IMR-90 (cell line): ENCODE measurements around the gene ANGPT4.

ENCODE experiments used
- BHLHE40 ChIP-seq: fragments of 150-350 bp; IDR thresholded peaks from 2 replicates; pipeline ENCODE4 v1.6.1; 2016; ENCODE audit warnings: mild to moderate bottlenecking, low read depth, low read length
- CEBPB ChIP-seq: IDR thresholded peaks from 2 replicates; pipeline ENCODE4 v1.6.1; 2012; ENCODE audit warnings: low read depth, low read length, improper control_type of control experiment
- FOS ChIP-seq: fragments of 150-350 bp; IDR thresholded peaks from 2 replicates; pipeline ENCODE4 v1.6.1; 2016; ENCODE audit warnings: low read depth, low read length
- MAFK ChIP-seq: IDR thresholded peaks from 2 replicates; pipeline ENCODE4 v1.6.1; 2012; ENCODE audit warnings: low read depth, low read length, improper control_type of control experiment
- MAZ ChIP-seq: IDR thresholded peaks from 2 replicates; pipeline ENCODE4 v1.6.1; 2012; ENCODE audit warnings: low read depth, mild to moderate bottlenecking, low read length, improper control_type of control experiment, moderate library complexity, borderline replicate concordance
- MXI1 ChIP-seq: IDR thresholded peaks from 2 replicates; pipeline ENCODE4 v1.6.1; 2012; ENCODE audit warnings: low read depth, mild to moderate bottlenecking, low read length, moderate library complexity, borderline replicate concordance
- POLR2A ChIP-seq: IDR thresholded peaks from 2 replicates; pipeline ENCODE4 v1.6.1; 2012; ENCODE audit warnings: mild to moderate bottlenecking, low read depth, low read length
- RAD21 ChIP-seq: IDR thresholded peaks from 2 replicates; pipeline ENCODE4 v1.6.1; 2012; ENCODE audit warnings: low read length, improper control_type of control experiment
- RCOR1 ChIP-seq: IDR thresholded peaks from 2 replicates; pipeline ENCODE4 v1.6.1; 2012; ENCODE audit warnings: mild to moderate bottlenecking, low read length, improper control_type of control experiment; ENCODE audit not compliant: insufficient replicate concordance
- RFX5 ChIP-seq: IDR thresholded peaks from 2 replicates; pipeline ENCODE4 v1.8.0; 2012; ENCODE audit warnings: low read depth, mild to moderate bottlenecking, low read length, moderate library complexity
- SMC3 ChIP-seq: fragments of 150-350 bp; IDR thresholded peaks from 2 replicates; pipeline ENCODE4 v1.6.1; 2016; ENCODE audit warnings: low read depth, mild to moderate bottlenecking, antibody characterized with exemption, low read length, moderate library complexity
- TF ChIP-seq, protein P1 (sequence below): conservative IDR thresholded peaks from 2 replicates; pipeline ENCODE4 v1.5.1; 2012; ENCODE audit warnings: mild to moderate bottlenecking, low read depth, low read length, improper control_type of control experiment
- TF ChIP-seq, protein P2 (sequence below): fragments of 150-350 bp; IDR thresholded peaks from 2 replicates; pipeline ENCODE4 v1.6.1; 2016; ENCODE audit warnings: low read depth, mild to moderate bottlenecking, low read length, moderate library complexity, borderline replicate concordance
- TF ChIP-seq, protein P3 (sequence below): fragments of 150-350 bp; IDR thresholded peaks from 2 replicates; pipeline ENCODE4 v1.6.1; 2017; ENCODE audit warnings: mild to moderate bottlenecking, antibody characterized with exemption, low read length, low read depth

DNA sequence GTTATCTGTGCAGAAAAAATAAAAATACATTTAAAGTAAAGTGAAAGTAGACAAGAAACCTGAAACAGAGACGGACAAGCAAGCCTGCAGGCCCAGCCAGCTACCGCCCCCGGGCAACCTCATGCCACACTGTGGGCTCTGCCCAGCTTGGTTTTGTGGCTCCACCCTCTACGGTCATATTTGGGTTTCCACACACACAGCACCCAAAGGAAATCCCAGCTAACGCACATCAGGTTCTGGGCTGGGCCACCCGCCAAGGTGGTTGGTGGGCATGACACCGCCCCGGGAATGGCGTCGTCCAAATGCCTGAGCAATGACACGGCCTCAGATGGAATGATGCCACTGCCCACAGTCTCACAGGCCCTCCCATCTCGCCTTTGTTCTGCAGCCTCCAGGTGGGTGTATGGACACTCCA, 59.8 kb downstream of the ANGPT4 start:
- no peak for TF ChIP-seq POLR2A
- TF ChIP-seq, protein P1, sequence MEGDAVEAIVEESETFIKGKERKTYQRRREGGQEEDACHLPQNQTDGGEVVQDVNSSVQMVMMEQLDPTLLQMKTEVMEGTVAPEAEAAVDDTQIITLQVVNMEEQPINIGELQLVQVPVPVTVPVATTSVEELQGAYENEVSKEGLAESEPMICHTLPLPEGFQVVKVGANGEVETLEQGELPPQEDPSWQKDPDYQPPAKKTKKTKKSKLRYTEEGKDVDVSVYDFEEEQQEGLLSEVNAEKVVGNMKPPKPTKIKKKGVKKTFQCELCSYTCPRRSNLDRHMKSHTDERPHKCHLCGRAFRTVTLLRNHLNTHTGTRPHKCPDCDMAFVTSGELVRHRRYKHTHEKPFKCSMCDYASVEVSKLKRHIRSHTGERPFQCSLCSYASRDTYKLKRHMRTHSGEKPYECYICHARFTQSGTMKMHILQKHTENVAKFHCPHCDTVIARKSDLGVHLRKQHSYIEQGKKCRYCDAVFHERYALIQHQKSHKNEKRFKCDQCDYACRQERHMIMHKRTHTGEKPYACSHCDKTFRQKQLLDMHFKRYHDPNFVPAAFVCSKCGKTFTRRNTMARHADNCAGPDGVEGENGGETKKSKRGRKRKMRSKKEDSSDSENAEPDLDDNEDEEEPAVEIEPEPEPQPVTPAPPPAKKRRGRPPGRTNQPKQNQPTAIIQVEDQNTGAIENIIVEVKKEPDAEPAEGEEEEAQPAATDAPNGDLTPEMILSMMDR: no peak
- TF ChIP-seq, protein P2, sequence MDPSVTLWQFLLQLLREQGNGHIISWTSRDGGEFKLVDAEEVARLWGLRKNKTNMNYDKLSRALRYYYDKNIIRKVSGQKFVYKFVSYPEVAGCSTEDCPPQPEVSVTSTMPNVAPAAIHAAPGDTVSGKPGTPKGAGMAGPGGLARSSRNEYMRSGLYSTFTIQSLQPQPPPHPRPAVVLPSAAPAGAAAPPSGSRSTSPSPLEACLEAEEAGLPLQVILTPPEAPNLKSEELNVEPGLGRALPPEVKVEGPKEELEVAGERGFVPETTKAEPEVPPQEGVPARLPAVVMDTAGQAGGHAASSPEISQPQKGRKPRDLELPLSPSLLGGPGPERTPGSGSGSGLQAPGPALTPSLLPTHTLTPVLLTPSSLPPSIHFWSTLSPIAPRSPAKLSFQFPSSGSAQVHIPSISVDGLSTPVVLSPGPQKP: no peak
- TF ChIP-seq RCOR1: no peak
- TF ChIP-seq SMC3: no peak
- no peak for TF ChIP-seq RAD21
- TF ChIP-seq RFX5: no peak
- no peak for TF ChIP-seq MXI1
- TF ChIP-seq, protein P3, sequence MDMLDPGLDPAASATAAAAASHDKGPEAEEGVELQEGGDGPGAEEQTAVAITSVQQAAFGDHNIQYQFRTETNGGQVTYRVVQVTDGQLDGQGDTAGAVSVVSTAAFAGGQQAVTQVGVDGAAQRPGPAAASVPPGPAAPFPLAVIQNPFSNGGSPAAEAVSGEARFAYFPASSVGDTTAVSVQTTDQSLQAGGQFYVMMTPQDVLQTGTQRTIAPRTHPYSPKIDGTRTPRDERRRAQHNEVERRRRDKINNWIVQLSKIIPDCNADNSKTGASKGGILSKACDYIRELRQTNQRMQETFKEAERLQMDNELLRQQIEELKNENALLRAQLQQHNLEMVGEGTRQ: no peak
- TF ChIP-seq MAZ: no peak
- TF ChIP-seq FOS: no peak
- no peak for TF ChIP-seq MAFK
- no peak for TF ChIP-seq BHLHE40
- TF ChIP-seq CEBPB: no peak
